Liver (tissue), 9 donors: Measurements from ENCODE around the gene ELAC1. TPM values are rescaled to one million over a fixed set of nuclear protein-coding genes. Genes with fewer than 3 reads are reported as not detected.
"Not testable (repeated sequence)": the region's sequence is repeated elsewhere in the genome, so short reads cannot be mapped to it uniquely, and the experiment has no call there.

Experiments used
- DNase-seq: peaks from one replicate; pipeline ENCODE4 v3.0.0-alpha.2; 2017; ENCODE audit warnings: low spot score
- H3K27ac ChIP-seq, 2 donors: one replicate each; pipeline ENCODE4 v1.7.0; 2013; ENCODE audit warnings: inconsistent platforms in 2 of 2, low read length in 2 of 2, control low read depth in 1 of 2, low read depth in 1 of 2, mild to moderate bottlenecking in 1 of 2
- H3K27me3 ChIP-seq, 4 donors: one replicate each; pipeline versions ENCODE4 v1.6.1 to v1.7.0; 2013; ENCODE audit warnings: low read length in 3 of 4, inconsistent platforms in 1 of 4, mild to moderate bottlenecking in 1 of 4, moderate library complexity in 1 of 4; ENCODE audit not compliant: control insufficient read depth in 4 of 4, insufficient read depth in 4 of 4
- H3K36me3 ChIP-seq, 4 donors: one replicate each; pipeline versions ENCODE4 v1.6.1 to v1.7.0; 2013; ENCODE audit warnings: low read length in 3 of 4, mild to moderate bottlenecking in 3 of 4, low read depth in 1 of 4, moderate library complexity in 1 of 4; ENCODE audit not compliant: control insufficient read depth in 4 of 4, insufficient read depth in 3 of 4
- H3K4me1 ChIP-seq, 4 donors: one replicate each; pipeline versions ENCODE4 v1.6.1 to v1.7.0; 2013; ENCODE audit warnings: low read length in 3 of 4, mild to moderate bottlenecking in 3 of 4, moderate library complexity in 1 of 4; ENCODE audit not compliant: control insufficient read depth in 4 of 4, insufficient read depth in 4 of 4
- H3K4me3 ChIP-seq, 3 donors: one replicate each; pipeline versions ENCODE4 v1.6.1 to v1.7.0; 2013; ENCODE audit warnings: low read length in 3 of 3, control low read depth in 1 of 3, low read depth in 1 of 3, mild to moderate bottlenecking in 1 of 3
- H3K9ac ChIP-seq, 2 donors: one replicate each; pipeline ENCODE4 v1.7.0; 2013; ENCODE audit warnings: low read length in 2 of 2, mild to moderate bottlenecking in 2 of 2, moderate library complexity in 2 of 2, control low read depth in 1 of 2, low read depth in 1 of 2
- H3K9me3 ChIP-seq, 4 donors: one replicate each; pipeline versions ENCODE4 v1.6.1 to v1.7.0; 2013; ENCODE audit warnings: low read length in 3 of 4; ENCODE audit not compliant: control insufficient read depth in 4 of 4
- ATF3 ChIP-seq: IDR thresholded peaks from 2 replicates; pipeline ENCODE4 v1.6.1; 2016; ENCODE audit warnings: antibody characterized with exemption
- EGR1 ChIP-seq, 2 donors: IDR thresholded peaks; 2 replicates each; pipeline ENCODE4 v1.6.1; 2016 to 2018; ENCODE audit warnings: antibody characterized with exemption in 2 of 2, low read depth in 2 of 2
- FOXA1 ChIP-seq: IDR thresholded peaks from 2 replicates; pipeline ENCODE4 v1.6.1; 2016; ENCODE audit warnings: antibody characterized with exemption
- FOXA2 ChIP-seq: IDR thresholded peaks from 2 replicates; pipeline ENCODE4 v1.6.1; 2016; ENCODE audit warnings: antibody characterized with exemption
- GABPA ChIP-seq, 2 donors: IDR thresholded peaks in 1 of 2; conservative IDR thresholded peaks in 1 of 2; 2 replicates each; pipeline ENCODE4 v1.6.1; 2016; ENCODE audit warnings: antibody characterized with exemption in 2 of 2, mild to moderate bottlenecking in 1 of 2, moderate library complexity in 1 of 2
- HNF4A ChIP-seq, 2 donors: conservative IDR thresholded peaks; 2 replicates each; pipeline ENCODE4 v1.6.1; 2016; ENCODE audit warnings: antibody characterized with exemption in 2 of 2, mild to moderate bottlenecking in 2 of 2
- HNF4G ChIP-seq: IDR thresholded peaks from 2 replicates; pipeline ENCODE4 v1.6.1; 2016; ENCODE audit warnings: antibody characterized with exemption
- JUND ChIP-seq, 2 donors: IDR thresholded peaks; 2 replicates each; pipeline ENCODE4 v1.6.1; 2016; ENCODE audit warnings: antibody characterized with exemption in 2 of 2
- NR2F2 ChIP-seq: IDR thresholded peaks from 2 replicates; pipeline ENCODE4 v1.6.1; 2016; ENCODE audit warnings: antibody characterized with exemption
- RAD21 ChIP-seq, 2 donors: IDR thresholded peaks; 2 replicates each; pipeline ENCODE4 v1.6.1; 2016; ENCODE audit warnings: antibody characterized with exemption in 2 of 2, mild to moderate bottlenecking in 2 of 2
- REST ChIP-seq: IDR thresholded peaks from 2 replicates; pipeline ENCODE4 v1.6.1; 2016; ENCODE audit warnings: antibody characterized with exemption, mild to moderate bottlenecking
- RXRA ChIP-seq, 2 donors: IDR thresholded peaks; 2 replicates each; pipeline ENCODE4 v1.6.1; 2017 to 2018; ENCODE audit warnings: antibody characterized with exemption in 2 of 2, mild to moderate bottlenecking in 1 of 2
- SP1 ChIP-seq: IDR thresholded peaks from 2 replicates; pipeline ENCODE4 v1.6.1; 2018; ENCODE audit warnings: antibody characterized with exemption, mild to moderate bottlenecking
- TAF1 ChIP-seq: conservative IDR thresholded peaks from 2 replicates; pipeline ENCODE4 v1.6.1; 2016; ENCODE audit warnings: antibody characterized with exemption, mild to moderate bottlenecking
- YY1 ChIP-seq: IDR thresholded peaks from 2 replicates; pipeline ENCODE4 v1.6.1; 2016; ENCODE audit warnings: antibody characterized with exemption, mild to moderate bottlenecking
- ZBTB33 ChIP-seq: IDR thresholded peaks from 2 replicates; pipeline ENCODE4 v1.6.1; 2016; ENCODE audit warnings: antibody characterized with exemption
- WGBS: extraction: QIAGEN DNeasy Blood & Tissue Kit; methylation state at CpG from one replicate; pipeline ENCODE4 v1.1.7; 2013; 5-methylcytosine and 5-hydroxymethylcytosine counted together
- polyA plus RNA-seq, 2 donors: library from polyadenylated mRNA; stranded (reverse) in 1 of 2; unstranded in 1 of 2; fragments of 200-250 nt in 1 of 2; fragments of >200 nt in 1 of 2; fragmentation: Nextera tagmentation in 1 of 2; extraction: Ambion mirVana in 1 of 2; gene quantifications; one replicate each; pipeline versions ENCODE4 v1.2.1 to v1.2.3, GENCODE V29; 2013 to 2015
- total RNA-seq, 2 donors: library from RNA; depleted of rRNA; stranded (reverse); fragments of >200 nt; gene quantifications; one replicate each; pipeline ENCODE4 v1.2.3, GENCODE V29; 2014
- TF ChIP-seq, protein P1 (sequence below): IDR thresholded peaks from 2 replicates; pipeline ENCODE4 v1.6.1; 2016; ENCODE audit warnings: antibody characterized with exemption
- TF ChIP-seq, protein P2 (sequence below): fragments of 150-350 bp; IDR thresholded peaks from 2 replicates; pipeline ENCODE4 v1.5.1; 2017; ENCODE audit warnings: improper control_type of control experiment, low read depth, low read length; ENCODE audit not compliant: missing input control
- donor health status: healthy.
- donor health status: healthy.
- donor health status: healthy.
- donor health status: healthy.
- donor health status: healthy.

Gene ELAC1
- total and polyA plus RNA-seq, 4 donors = 4.9 to 10.2 (median 7.0) TPM

DNA sequence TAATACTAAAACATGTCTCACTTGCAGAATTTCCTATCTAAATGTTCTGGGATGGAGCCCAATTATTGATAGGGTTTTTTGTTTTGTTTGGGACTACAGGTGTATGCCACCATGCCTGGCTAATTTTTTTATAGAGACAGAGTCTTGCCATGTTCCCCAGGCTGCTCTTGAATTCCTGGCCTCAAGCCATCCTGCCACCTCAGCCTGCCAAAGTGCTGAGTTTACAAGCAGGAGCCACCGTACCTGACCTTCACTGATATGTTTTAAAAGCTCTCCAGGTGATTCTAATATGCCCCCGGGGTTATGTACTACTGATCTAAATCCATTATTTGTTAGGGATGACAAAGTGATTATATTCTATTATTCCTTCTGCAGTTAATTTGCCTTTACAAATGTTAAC is 2.2 kb downstream of the ELAC1 start:
- H3K4me1 ChIP-seq = peaks cover 0 to 33% (median 19%) of the 10 kb centered on the region in 4 donors
- H3K27me3 ChIP-seq = no peaks in the 10 kb centered on the region
- WGBS = 25% methylated on average over 2 of the region's 2 CpGs
- peak overlapping the region; percentile 6 to 26 for H3K27ac ChIP-seq
- no peak for TF ChIP-seq HNF4G
- no peak for TF ChIP-seq NR2F2
- peak in 1 of 2 donors; percentile 7 for TF ChIP-seq RAD21 (IDR thresholded peaks at IDR 0.05)
- TF ChIP-seq RXRA (IDR thresholded peaks at IDR 0.05) = peak in 1 of 2 donors; percentile 14
- TF ChIP-seq, protein P1, sequence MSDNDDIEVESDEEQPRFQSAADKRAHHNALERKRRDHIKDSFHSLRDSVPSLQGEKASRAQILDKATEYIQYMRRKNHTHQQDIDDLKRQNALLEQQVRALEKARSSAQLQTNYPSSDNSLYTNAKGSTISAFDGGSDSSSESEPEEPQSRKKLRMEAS = no peak
- no peak for TF ChIP-seq JUND (IDR thresholded peaks at IDR 0.05)
- no peak for TF ChIP-seq GABPA (IDR thresholded peaks at IDR 0.05 in 1 of 2, conservative IDR thresholded peaks at IDR 0.05 in 1 of 2)
- peak; percentile 10 to 13 for TF ChIP-seq HNF4A (conservative IDR thresholded peaks at IDR 0.05)
- TF ChIP-seq FOXA1 = no peak
- TF ChIP-seq YY1 = peak; percentile 21
- no peaks in the 10 kb centered on the region for H3K9me3 ChIP-seq
- no peak overlapping the region for H3K9ac ChIP-seq
- H3K36me3 ChIP-seq = peaks cover 0 to 8% (median 5%) of the 10 kb centered on the region in 4 donors
- no peak overlapping the region for H3K4me3 ChIP-seq
- DNase-seq = no peak

DNA sequence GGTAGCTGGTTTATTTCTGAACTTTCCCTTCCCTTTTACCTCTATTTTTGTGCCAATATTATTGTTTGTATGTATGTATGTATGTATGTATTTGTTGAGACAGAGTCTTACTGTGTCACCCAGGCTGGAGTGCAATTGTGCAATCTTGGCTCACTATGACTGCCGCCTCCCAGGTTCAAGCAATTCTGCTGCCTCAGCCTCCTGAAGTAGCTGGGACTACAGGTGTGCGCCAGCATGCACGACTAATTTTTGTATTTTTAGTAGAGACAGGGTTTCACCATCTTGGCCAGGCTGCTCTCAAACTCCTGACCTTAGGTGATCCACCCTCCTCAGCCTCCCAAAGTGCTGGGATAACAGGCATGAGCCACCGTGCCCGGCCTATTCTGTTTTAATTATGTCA is 4.6 kb downstream of the ELAC1 start:
- not testable (repeated sequence) for DNase-seq
- peak overlapping the region; percentile 68 to 73 for H3K27ac ChIP-seq

DNA sequence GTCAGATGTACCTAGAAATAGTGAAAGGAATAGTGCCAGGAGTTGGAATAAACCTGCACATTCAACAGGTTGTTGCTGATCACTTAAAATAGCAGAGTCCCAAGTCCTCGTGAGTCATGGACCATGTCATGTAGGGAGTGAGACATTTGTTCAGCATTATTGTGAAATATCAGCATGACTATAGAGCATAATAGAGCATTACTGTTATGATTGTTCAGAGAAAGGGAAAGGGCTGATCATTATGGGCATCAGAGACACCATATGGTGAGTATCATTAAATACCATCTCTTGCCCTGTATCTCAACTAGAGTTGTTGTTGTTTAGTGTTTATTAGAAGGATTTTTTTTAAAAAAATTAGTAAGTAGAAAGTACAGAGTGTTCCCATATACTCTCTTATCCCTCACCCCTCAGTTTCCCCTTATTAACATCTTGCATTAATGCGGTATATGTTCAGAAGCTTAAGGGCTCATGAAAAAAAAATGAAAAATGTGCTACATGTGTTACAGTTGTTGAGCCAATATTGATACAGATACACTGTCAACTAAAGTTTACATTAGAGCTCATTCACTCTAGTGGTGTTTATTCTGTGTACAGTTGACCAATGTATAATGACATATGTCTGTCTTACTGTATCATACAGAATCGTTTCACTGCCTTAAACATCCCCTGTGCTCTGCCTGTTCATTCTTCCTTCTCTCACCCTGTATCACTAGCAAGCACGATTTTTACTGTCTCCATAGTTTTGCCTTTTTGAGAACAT is 5.7 kb downstream of the ELAC1 start:
- H3K4me3 ChIP-seq = no peak overlapping the region
- H3K36me3 ChIP-seq = peaks cover 10 to 41% (median 24%) of the 10 kb centered on the region in 4 donors
- H3K9me3 ChIP-seq = peaks cover 0 to 4% (median 2%) of the 10 kb centered on the region in 4 donors
- H3K4me1 ChIP-seq = peaks cover 0 to 26% (median 18%) of the 10 kb centered on the region in 4 donors
- no peaks in the 10 kb centered on the region for H3K27me3 ChIP-seq
- no peak overlapping the region for H3K9ac ChIP-seq
- WGBS = 70% methylated on average over 4 of the region's 4 CpGs
- no peak for DNase-seq
- peak overlapping the region; percentile 68 to 73 for H3K27ac ChIP-seq
- no peak for TF ChIP-seq EGR1 (IDR thresholded peaks at IDR 0.05; ENCODE audit: low read depth in 2 of 2)
- no peak for TF ChIP-seq FOXA2
- TF ChIP-seq JUND (IDR thresholded peaks at IDR 0.05) = peak; percentile 98 to 99
- TF ChIP-seq, protein P2, sequence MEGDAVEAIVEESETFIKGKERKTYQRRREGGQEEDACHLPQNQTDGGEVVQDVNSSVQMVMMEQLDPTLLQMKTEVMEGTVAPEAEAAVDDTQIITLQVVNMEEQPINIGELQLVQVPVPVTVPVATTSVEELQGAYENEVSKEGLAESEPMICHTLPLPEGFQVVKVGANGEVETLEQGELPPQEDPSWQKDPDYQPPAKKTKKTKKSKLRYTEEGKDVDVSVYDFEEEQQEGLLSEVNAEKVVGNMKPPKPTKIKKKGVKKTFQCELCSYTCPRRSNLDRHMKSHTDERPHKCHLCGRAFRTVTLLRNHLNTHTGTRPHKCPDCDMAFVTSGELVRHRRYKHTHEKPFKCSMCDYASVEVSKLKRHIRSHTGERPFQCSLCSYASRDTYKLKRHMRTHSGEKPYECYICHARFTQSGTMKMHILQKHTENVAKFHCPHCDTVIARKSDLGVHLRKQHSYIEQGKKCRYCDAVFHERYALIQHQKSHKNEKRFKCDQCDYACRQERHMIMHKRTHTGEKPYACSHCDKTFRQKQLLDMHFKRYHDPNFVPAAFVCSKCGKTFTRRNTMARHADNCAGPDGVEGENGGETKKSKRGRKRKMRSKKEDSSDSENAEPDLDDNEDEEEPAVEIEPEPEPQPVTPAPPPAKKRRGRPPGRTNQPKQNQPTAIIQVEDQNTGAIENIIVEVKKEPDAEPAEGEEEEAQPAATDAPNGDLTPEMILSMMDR = no peak
- TF ChIP-seq HNF4G = peak; percentile 81
- no peak for TF ChIP-seq REST
- no peak for TF ChIP-seq TAF1
- peak; percentile 31 to 65 for TF ChIP-seq RXRA (IDR thresholded peaks at IDR 0.05)
- no peak for TF ChIP-seq FOXA1
- no peak for TF ChIP-seq ZBTB33
- peak; percentile 89 for TF ChIP-seq SP1
- peak in 1 of 2 donors; percentile 23 for TF ChIP-seq GABPA (IDR thresholded peaks at IDR 0.05 in 1 of 2, conservative IDR thresholded peaks at IDR 0.05 in 1 of 2)
- TF ChIP-seq, protein P1 = peak; percentile 53
- peak; percentile 37 to 42 for TF ChIP-seq RAD21 (IDR thresholded peaks at IDR 0.05)
- peak; percentile 92 to 95 for TF ChIP-seq HNF4A (conservative IDR thresholded peaks at IDR 0.05)
- peak; percentile 53 for TF ChIP-seq YY1
- TF ChIP-seq ATF3 = peak; percentile 96

More for the DNA sequence above, 4.6 kb downstream of the ELAC1 start:
- not testable (repeated sequence) for H3K9ac ChIP-seq, H3K27me3 ChIP-seq, H3K9me3 ChIP-seq, H3K4me3 ChIP-seq
- TF ChIP-seq RXRA (IDR thresholded peaks at IDR 0.05) (peak in 1 of 2 donors; percentile 10), HNF4A (conservative IDR thresholded peaks at IDR 0.05) (peak; percentile 13 to 25), JUND (IDR thresholded peaks at IDR 0.05) (peak in 1 of 2 donors; percentile 10)
- peaks cover 7 to 31% (median 18%) of the 10 kb centered on the region in 4 donors for H3K36me3 ChIP-seq
- peaks cover 0 to 30% (median 19%) of the 10 kb centered on the region in 4 donors for H3K4me1 ChIP-seq
- 60% methylated on average over 5 of the region's 5 CpGs for WGBS
